Activated CD8-positive, alpha-beta memory T cell treated with anti-CD3 and anti-CD28 coated beads for 36 hours (primary cell): ENCODE data around the gene ZNF658. TPM values are rescaled to one million over a fixed set of nuclear protein-coding genes. Genes with fewer than 3 reads are reported as not detected.
"Not testable (repeated sequence)": the region's sequence is repeated elsewhere in the genome, so short reads cannot be mapped to it uniquely, and the experiment has no call there.

Experiments used
- CTCF ChIA-PET: fragments of 350-600 bp; sonication (Branson Sonifier 250); formaldehyde crosslinking; loops from one replicate; lab custom pipeline; 2021; ENCODE audit warnings: antibody characterized with exemption; lab: Charles Lee
- POLR2A ChIA-PET: fragments of 350-600 bp; sonication (Branson Sonifier 250); formaldehyde crosslinking; loops from one replicate; lab custom pipeline; 2021; ENCODE audit warnings: antibody characterized with exemption; lab: Charles Lee
- total RNA-seq, 2 experiments: library from RNA; stranded (reverse); gene quantifications; one replicate each; pipeline ENCODE4 v1.2.3, GENCODE V29; 2021

The ZNF658 gene
- total RNA-seq, result 1 to 10 TPM; 2.1 to 2.9 TPM

DNA sequence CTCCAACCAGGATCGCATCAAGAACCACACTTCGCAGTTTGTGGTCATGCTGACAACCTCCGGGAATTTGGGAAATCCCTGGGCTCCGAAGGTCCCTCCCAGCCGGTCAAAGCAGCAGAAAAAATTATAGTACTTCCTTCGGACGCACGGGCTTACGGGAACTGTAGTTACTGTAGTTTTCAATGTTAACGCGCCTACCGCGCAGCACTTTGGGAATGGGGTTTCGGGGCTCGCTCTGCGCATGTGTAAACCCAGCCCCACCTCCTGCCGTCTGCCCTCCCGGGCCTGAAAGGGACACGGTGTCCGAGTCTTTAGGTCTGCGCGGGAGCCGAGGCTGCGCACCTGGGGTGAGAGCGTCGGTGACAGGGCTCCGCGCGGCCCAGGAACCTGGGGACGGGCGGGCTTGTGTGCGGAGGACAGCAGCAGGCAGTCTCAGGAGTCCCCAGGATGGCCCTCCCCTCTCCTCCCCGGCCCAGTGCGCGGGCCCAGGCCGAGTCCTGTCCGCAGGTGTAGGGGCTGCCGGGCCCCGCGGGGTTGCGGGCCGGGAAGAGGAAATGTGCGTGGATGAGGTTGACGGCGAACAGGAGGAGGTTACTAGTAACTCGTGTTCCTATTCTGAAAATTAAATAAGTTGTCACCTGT lies at the start of gene ZNF658:
Gene ZNF658 (plus strand): TSS at position 236 of the 642 bp plus-strand sequence. CDS start 2,837 bp downstream, outside the sequence.
- POLR2A ChIA-PET, CTCF ChIA-PET: not testable (repeated sequence)

DNA sequence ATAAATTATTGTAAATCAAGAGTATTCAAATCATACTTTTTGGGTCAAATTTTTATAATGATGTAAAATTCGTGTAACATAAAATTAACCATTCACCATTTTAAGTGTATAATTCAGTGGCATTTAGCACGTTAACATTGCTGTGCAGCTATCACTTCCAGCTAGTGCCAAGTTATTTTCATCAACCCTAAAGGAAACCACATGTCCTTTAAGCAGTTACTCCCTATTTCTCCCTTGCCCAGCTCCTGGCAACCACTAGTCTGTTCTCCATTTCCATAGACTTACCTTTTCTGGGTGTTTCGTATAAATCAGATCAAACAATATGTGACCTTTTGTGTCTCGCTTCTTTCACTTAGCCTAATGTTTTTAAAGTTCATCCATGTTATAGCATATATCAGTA lies 38.8 kb upstream of the ZNF658 start:
- POLR2A ChIA-PET, CTCF ChIA-PET: not testable (repeated sequence)

DNA sequence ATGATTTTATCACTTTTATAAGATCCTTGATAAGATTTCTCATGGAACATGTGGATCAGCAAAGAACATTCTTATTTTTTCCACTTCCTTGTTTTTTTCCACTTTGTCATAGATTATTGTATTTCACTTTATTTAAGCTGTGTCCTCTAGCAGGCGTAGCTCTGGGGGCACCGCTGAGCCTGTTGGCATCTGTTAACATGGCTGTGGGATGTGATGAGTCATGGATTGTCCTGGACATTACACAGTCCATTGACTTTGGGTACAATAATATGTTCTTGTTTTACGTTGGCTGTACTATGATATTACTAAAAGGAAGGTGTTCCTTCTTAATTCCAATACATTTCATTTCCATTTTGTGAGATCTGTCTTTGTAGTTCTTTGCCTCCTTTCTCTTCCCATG lies 31.9 kb upstream of the ZNF658 start:
- CTCF ChIA-PET, POLR2A ChIA-PET: not testable (repeated sequence)

DNA sequence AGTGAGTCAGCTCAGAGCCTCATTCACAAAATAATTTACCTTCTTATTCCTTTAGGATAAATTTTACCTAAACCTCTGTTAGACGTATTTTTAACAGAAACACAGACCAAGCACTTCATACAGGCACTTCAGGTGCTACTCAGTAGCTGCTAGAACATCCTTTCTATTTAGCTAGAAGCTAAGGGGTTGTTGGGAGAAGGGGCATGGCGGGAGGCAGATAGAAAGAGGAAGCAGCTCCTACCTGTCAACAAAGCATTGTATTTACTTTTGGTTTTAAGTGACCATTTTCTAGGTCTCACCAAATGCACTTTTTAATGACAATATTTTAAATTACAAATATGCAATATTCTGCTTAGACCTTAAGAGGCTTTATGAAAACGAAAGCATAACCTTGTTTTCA lies 19.9 kb upstream of the ZNF658 start:
- CTCF ChIA-PET, POLR2A ChIA-PET: not testable (repeated sequence)

DNA sequence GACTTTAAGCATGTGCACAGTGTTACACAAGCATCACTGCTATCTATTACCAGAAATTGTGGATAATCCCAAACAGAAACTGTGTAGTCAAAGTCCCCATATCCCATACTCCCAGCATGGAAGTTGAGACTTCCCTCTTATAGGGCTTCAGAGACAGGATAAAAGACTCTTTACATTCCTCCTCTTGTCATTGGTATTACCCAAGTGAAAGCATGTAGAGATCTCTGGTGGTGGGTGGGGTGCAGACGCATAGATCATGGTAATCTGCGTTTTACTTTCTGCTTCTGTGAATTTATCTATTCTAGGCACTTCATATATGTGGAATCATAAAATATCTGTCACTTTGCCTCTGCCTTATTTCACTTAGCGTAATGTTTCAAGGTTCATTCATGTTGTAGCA lies 18.7 kb upstream of the ZNF658 start:
- CTCF ChIA-PET, POLR2A ChIA-PET: not testable (repeated sequence)

DNA sequence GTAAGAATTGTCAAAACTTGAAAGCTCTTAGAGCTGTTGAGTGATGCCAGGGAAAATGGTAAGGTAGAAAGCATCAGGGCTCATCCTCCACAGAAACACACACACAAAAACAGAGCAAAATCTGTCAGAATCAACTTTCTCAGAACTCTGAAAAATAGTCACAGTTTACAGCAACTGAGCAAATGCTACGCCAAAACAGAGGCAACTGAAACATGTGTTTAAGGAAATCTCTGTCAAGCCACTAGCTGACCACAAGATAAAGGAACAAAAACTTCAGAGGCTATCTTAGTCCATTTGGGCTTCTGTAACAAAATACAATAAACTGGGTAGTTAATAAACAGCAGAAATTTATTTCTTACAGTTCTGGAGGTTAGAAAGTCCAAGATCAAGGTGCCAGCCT lies 10.2 kb upstream of the ZNF658 start:
- CTCF ChIA-PET, POLR2A ChIA-PET: not testable (repeated sequence)

DNA sequence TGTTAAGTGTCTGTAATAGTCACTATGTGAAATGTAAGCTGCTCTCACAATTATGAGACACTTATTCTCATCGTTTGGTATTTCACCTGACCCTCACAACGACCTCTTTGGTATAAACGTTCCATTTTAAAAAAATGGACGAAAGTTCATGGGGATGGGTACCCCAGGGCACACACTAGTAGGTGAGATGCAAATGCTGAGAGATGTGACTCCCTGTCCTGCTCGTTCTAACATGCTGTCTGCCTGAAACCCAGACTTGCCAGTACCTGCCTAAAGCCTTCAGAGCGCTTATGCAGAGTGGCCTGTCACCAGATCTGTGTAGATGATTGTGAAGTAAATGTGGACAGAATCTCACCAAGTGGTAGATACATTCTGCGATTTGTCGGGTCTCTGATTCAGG lies 616 bp downstream of the ZNF658 start:
- CTCF ChIA-PET, POLR2A ChIA-PET: not testable (repeated sequence)

- CTCF ChIA-PET, POLR2A ChIA-PET: not testable (repeated sequence)
Measured at GRCh38 chr9:66909560-66909959, 9.0 kb downstream of the ZNF658 start.

GRCh38 chr9:66920072-66920471 lies 19.5 kb downstream of the ZNF658 start:
- POLR2A ChIA-PET, CTCF ChIA-PET: not testable (repeated sequence)

DNA sequence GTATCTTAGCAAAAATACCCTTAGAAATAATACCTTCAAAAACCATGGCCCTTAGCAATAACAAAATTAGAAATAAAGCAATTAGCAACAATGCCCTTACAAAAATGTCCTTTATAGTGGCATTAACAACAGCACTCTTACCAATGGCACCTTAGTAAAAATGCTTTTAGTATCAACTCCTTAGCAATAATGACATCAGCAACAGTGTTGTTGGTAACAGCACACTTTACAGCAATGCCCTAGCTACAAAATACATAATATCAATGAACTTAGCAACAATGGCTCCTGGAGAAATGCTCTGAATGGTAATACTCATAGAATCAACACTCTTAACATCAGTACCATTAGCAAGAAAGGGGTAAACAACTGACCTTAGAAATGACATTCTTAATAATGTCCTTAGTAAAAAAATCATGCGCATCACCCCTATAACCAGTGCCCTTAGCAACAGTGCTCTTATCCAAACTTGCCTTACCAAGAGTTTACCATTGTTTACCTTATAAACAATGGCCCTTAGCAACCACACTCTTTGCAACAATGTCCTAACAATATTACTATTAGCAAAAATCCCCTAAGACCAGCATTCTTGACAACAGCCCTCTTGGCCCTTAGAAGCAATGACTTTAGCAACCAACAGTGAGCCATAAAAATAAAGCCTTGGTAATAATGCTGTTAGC lies 35.8 kb downstream of the ZNF658 start:
- POLR2A ChIA-PET, CTCF ChIA-PET: not testable (repeated sequence)

GRCh38 chr9:66937662-66938061 lies 37.1 kb downstream of the ZNF658 start:
- POLR2A ChIA-PET, CTCF ChIA-PET: not testable (repeated sequence)

- POLR2A ChIA-PET, CTCF ChIA-PET: not testable (repeated sequence)
Measured at GRCh38 chr9:66938322-66938721, 37.8 kb downstream of the ZNF658 start.

DNA sequence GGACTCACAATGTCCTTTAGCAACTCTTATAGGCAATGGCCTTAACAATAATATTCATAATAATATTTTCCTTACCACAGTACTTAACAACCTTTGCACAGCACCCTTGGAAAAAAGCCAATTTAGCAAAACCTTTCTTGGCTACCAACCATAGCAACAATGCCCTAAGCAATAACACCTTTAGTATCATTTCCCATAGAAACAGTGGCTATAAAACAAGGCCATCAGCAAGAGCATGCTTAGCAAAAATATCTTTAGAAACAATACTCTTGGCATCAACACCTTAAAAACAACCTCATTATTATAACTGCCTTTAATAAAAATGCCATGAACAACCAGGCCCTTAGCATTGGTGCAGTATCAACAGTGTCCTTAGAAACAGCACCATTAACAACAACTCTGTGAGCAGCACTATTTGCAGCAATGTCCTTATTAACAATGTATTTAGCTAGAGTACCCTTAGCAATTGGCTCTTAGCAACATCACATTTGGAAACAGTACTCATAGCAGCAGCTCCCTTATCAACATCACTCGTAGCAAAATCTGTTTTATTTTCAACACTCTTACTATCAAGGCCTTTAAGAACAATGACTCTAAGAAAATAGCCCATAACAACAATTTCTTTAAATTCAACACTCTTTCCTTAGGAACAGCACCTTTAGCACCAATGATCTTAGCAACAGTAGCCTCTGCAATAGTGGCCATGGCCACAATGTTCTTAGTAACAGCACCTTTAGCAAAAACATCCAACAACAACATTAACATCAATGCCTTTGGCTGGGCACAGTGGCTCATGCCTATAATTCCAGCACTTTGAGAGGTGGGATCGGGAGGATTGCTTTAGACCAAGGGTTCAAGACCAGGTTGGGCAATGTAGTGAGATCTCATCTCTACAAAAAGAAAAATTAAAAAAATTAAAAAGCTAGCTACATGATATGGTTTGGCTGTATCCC lies 39.6 kb downstream of the ZNF658 start:
- POLR2A ChIA-PET, CTCF ChIA-PET: not testable (repeated sequence)

DNA sequence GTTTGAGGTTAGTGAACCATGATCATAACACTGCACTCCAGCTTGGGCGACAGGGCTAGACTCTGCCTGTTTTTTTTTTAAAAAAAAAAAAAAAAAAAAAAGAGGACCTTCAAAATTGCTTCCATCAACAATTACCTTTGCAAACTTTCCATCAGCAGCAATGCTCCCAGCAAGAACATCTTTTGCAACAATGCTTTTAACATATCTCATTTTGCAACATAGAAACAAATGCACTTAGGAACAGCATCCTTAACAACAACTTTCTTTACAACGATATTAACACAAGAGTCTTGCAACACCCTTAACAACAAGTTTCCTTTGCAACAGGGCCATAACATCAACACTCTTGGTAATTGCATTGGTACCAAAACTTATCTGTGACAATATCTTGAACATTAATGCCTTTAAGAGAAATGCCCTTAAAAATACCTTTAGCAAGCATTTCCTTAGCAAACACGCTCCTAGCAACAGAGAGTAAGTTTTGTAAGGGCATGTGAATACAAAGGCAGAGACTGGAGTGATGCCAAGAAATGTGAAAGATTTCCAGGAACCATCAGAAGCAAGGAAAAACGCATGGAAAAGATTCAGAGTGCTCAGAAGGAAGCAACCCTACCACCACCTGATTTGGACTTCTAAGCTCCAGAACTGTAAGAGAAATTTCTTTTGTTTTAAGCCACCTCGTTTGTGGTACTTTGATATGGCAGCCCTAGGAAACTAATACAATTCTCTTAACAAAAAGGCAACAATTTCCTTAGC lies 42.1 kb downstream of the ZNF658 start:
- CTCF ChIA-PET, POLR2A ChIA-PET: not testable (repeated sequence)

DNA sequence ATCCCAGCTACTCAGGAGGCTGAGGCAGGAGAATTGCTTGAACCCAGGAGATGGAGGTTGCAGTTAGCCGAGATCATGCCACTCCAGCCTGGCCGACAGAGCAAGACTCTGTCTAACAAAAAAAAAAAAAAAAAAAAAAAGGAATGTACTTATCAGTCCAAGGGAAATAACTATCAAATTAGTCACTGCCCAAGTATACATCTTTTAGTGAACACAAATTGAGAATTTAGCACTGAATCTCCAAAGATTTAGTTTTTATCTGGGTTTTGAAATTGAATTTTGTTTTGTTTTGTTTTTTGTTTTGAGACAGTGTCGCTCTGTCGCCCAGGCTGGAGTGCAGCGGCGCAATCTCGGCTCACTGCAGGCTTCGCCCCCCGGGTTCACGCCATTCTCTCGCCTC lies 52.1 kb downstream of the ZNF658 start:
- CTCF ChIA-PET, POLR2A ChIA-PET: not testable (repeated sequence)

Other genes with a start within 250 kb of the ZNF658 start
- not detected for gene SPATA31A3, start 91.8 kb downstream of the ZNF658 start, total RNA-seq